ENCODE measurements around the gene NTHL1. TPM values are rescaled to one million over a fixed set of nuclear protein-coding genes. Genes with fewer than 3 reads are reported as not detected.

NTHL1 gene
- total and polyA plus RNA-seq, 10 of the 15 experiments (the other 5 are each of a cell fraction or from before 2014, with no cell fraction given) = 0.85 to 54.7 (median 39.0) TPM

DNA sequence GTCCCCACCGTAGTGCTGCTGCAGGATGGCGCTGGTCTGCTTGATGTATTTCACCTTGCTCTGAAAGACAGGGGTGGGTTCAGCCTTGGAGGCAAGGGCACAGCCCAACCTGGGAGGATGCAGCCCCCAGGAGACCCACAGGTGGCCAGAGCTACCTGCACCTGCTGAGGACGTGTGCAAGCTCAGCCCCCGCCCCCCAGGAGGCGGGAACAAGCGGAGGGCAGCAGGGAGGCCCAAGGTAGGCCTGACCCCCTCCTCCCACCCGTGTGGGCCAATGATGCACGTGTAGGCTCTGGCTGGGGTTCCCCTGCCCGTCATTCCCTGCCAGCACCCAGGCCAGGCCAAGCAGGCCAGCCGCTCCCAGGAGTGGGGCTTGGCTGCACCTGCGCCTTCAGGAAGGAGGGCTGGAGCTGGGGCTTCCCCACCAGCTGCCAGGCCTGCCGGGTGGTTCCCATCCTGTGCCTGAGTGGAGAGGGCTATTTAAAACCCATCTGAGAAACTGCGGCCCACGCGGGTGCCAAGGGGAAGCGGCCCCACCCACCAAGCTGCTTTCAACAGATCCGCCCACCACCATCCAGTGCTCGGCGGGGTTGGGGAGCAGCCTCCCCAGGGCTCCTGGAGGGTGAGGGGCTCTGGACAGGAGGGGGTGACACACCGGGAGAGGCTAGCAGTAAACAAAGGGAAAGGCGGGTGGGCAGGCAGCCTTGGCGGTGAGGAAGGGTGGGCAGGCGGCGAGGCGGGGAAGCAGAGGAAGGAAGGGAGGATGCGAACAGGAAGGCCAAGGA lies 3.8 kb downstream of the NTHL1 start (continued):
- TF ChIP-seq EED (IDR thresholded peaks at IDR 0.05; ENCODE audit: low read depth) = 0 out of 2 replicates have a peak, but pooled peaks have one; percentile 18
- no peak for TF ChIP-seq ZNF207 (IDR thresholded peaks at IDR 0.05; ENCODE audit: borderline replicate concordance)
- TF ChIP-seq BACH1 (IDR thresholded peaks at IDR 0.05; ENCODE audit: borderline replicate concordance) = no peak
- TF ChIP-seq MTA3 (IDR thresholded peaks at IDR 0.05; ENCODE audit: borderline replicate concordance, low read length) = no peak
- no peak for TF ChIP-seq ASH2L (IDR thresholded peaks at IDR 0.05; ENCODE audit: borderline replicate concordance, low read depth)
- TF ChIP-seq, protein P1, sequence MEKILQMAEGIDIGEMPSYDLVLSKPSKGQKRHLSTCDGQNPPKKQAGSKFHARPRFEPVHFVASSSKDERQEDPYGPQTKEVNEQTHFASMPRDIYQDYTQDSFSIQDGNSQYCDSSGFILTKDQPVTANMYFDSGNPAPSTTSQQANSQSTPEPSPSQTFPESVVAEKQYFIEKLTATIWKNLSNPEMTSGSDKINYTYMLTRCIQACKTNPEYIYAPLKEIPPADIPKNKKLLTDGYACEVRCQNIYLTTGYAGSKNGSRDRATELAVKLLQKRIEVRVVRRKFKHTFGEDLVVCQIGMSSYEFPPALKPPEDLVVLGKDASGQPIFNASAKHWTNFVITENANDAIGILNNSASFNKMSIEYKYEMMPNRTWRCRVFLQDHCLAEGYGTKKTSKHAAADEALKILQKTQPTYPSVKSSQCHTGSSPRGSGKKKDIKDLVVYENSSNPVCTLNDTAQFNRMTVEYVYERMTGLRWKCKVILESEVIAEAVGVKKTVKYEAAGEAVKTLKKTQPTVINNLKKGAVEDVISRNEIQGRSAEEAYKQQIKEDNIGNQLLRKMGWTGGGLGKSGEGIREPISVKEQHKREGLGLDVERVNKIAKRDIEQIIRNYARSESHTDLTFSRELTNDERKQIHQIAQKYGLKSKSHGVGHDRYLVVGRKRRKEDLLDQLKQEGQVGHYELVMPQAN (conservative IDR thresholded peaks at IDR 0.05) = no peak
- no peak for TF ChIP-seq MTA2 (IDR thresholded peaks at IDR 0.05; ENCODE audit: low read depth)
- TF ChIP-seq, protein P2, sequence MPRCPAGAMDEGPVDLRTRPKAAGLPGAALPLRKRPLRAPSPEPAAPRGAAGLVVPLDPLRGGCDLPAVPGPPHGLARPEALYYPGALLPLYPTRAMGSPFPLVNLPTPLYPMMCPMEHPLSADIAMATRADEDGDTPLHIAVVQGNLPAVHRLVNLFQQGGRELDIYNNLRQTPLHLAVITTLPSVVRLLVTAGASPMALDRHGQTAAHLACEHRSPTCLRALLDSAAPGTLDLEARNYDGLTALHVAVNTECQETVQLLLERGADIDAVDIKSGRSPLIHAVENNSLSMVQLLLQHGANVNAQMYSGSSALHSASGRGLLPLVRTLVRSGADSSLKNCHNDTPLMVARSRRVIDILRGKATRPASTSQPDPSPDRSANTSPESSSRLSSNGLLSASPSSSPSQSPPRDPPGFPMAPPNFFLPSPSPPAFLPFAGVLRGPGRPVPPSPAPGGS (IDR thresholded peaks at IDR 0.05; ENCODE audit: borderline replicate concordance, insufficient read depth, low read depth, low read length, poor library complexity, severe bottlenecking) = no peak
- TF ChIP-seq SPI1 (IDR thresholded peaks at IDR 0.05; ENCODE audit: borderline replicate concordance, insufficient read depth, low read depth, low read length) = no peak
- TF ChIP-seq, protein P3, sequence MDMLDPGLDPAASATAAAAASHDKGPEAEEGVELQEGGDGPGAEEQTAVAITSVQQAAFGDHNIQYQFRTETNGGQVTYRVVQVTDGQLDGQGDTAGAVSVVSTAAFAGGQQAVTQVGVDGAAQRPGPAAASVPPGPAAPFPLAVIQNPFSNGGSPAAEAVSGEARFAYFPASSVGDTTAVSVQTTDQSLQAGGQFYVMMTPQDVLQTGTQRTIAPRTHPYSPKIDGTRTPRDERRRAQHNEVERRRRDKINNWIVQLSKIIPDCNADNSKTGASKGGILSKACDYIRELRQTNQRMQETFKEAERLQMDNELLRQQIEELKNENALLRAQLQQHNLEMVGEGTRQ (IDR thresholded peaks at IDR 0.05; ENCODE audit: borderline replicate concordance, low read depth, low read length) = no peak
- TF ChIP-seq MYB (IDR thresholded peaks at IDR 0.05; ENCODE audit: borderline replicate concordance, low read depth, low read length) = no peak
- TF ChIP-seq, protein P4, sequence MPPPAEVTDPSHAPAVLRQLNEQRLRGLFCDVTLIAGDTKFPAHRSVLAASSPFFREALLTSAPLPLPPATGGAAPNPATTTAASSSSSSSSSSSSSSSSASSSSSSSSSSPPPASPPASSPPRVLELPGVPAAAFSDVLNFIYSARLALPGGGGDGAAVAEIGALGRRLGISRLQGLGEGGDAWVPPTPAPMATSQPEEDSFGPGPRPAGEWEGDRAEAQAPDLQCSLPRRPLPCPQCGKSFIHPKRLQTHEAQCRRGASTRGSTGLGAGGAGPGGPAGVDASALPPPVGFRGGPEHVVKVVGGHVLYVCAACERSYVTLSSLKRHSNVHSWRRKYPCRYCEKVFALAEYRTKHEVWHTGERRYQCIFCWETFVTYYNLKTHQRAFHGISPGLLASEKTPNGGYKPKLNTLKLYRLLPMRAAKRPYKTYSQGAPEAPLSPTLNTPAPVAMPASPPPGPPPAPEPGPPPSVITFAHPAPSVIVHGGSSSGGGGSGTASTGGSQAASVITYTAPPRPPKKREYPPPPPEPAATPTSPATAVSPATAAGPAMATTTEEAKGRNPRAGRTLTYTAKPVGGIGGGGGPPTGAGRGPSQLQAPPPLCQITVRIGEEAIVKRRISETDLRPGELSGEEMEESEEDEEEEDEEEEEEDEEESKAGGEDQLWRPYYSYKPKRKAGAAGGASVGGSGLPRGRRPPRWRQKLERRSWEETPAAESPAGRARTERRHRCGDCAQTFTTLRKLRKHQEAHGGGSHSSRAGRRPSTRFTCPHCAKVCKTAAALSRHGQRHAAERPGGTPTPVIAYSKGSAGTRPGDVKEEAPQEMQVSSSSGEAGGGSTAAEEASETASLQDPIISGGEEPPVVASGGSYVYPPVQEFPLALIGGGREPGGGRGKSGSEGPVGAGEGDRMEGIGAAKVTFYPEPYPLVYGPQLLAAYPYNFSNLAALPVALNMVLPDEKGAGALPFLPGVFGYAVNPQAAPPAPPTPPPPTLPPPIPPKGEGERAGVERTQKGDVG (CRISPR knock-in tag; IDR thresholded peaks at IDR 0.05) = no peak
- peak; percentile 12 for TF ChIP-seq MEF2B (IDR thresholded peaks at IDR 0.05; ENCODE audit: partially characterized antibody, poor library complexity, severe bottlenecking)
- TF ChIP-seq EGR1 (IDR thresholded peaks at IDR 0.05; ENCODE audit: borderline replicate concordance in 1 of 2, low read depth in 2 of 2, low read length in 2 of 2) = 0 out of 3 replicates have a peak, but pooled peaks of 1 of the 2 experiments have one; percentile 26
- TF ChIP-seq ETV6 (conservative IDR thresholded peaks at IDR 0.05 in 1 of 2, IDR thresholded peaks at IDR 0.05 in 1 of 2; ENCODE audit: borderline replicate concordance in 1 of 2, low read depth in 1 of 2) = no peak
- peak; percentile 45; the same call in 1 of the 2 replicates for TF ChIP-seq RELB (IDR thresholded peaks at IDR 0.05; ENCODE audit: low read depth)
- TF ChIP-seq CBX3 (IDR thresholded peaks at IDR 0.05; ENCODE audit: borderline replicate concordance, low read depth) = no peak
- no peak for TF ChIP-seq MXI1 (IDR thresholded peaks at IDR 0.05; ENCODE audit: low read depth, low read length)
